Fibroblast of villous mesenchyme (primary cell): ENCODE data around the gene SLFN5. TPM values are rescaled to one million over a fixed set of nuclear protein-coding genes. Genes with fewer than 3 reads are reported as not detected.

Experiments used
- DNase-seq: peaks from one replicate; pipeline ENCODE4 v3.0.0-alpha.2; 2010; ENCODE audit warnings: low read depth
- H3K4me3 ChIP-seq: 2 replicates; pipeline ENCODE4 v1.5.1; 2011; ENCODE audit warnings: low read depth, mild to moderate bottlenecking, low read length
- CTCF ChIP-seq: IDR thresholded peaks from 2 replicates; pipeline ENCODE4 v1.5.1; 2012; ENCODE audit warnings: low read depth, mild to moderate bottlenecking, low read length; ENCODE audit not compliant: insufficient read depth
- total RNA-seq: library from RNA; depleted of rRNA; stranded (reverse); fragments of >200 nt; gene quantifications from 2 replicates; pipeline ENCODE4 v1.2.3, GENCODE V29; 2012

Gene SLFN5
- total RNA-seq, 1 donor: 67.8 TPM

- no peak for DNase-seq
- H3K4me3 ChIP-seq: no peak overlapping the region
- TF ChIP-seq CTCF: no peak
Observed at GRCh38 chr17:35235289-35235688, 7.6 kb upstream of the SLFN5 start.

- no peak for TF ChIP-seq CTCF
- H3K4me3 ChIP-seq: no peak overlapping the region
- DNase-seq: no peak
Observed at GRCh38 chr17:35235917-35236316, 7.0 kb upstream of the SLFN5 start.

GRCh38 chr17:35236821-35237220, 6.1 kb upstream of the SLFN5 start:
- TF ChIP-seq CTCF: no peak
- no peak overlapping the region for H3K4me3 ChIP-seq
- DNase-seq: no peak

- DNase-seq: peak; percentile 48
- H3K4me3 ChIP-seq: no peak overlapping the region
- TF ChIP-seq CTCF: no peak
Observed at GRCh38 chr17:35238821-35239220, 4.1 kb upstream of the SLFN5 start.

GRCh38 chr17:35239823-35240222, 3.0 kb upstream of the SLFN5 start:
- peak; percentile 5 for DNase-seq
- TF ChIP-seq CTCF: no peak
- no peak overlapping the region for H3K4me3 ChIP-seq

- no peak for TF ChIP-seq CTCF
Observed at GRCh38 chr17:35240861-35241260, 2.0 kb upstream of the SLFN5 start.

GRCh38 chr17:35241520-35241919, 1.4 kb upstream of the SLFN5 start:
- TF ChIP-seq CTCF: no peak

More at GRCh38 chr17:35240861-35241260, 2.0 kb upstream of the SLFN5 start:
- DNase-seq: no peak
- no peak overlapping the region for H3K4me3 ChIP-seq

More at GRCh38 chr17:35241520-35241919, 1.4 kb upstream of the SLFN5 start:
- DNase-seq: no peak
- peak overlapping the region; percentile 86 for H3K4me3 ChIP-seq
